GM12875 (cell line): ENCODE measurements around the gene RNF187.

Experiments used
- H3K4me3 ChIP-seq: one replicate; pipeline ENCODE4 v1.5.1; 2011; ENCODE audit warnings: low read depth, low read length, control low read depth
- CTCF ChIP-seq: IDR thresholded peaks from 2 replicates; pipeline ENCODE4 v1.5.1; 2011; ENCODE audit warnings: low read depth, mild to moderate bottlenecking, control low read depth, inconsistent platforms, low read length, moderate library complexity, borderline replicate concordance; ENCODE audit not compliant: insufficient read depth

Gene RNF187

GRCh38 chr1:228544921-228545591 lies 57.9 kb downstream of the RNF187 start:
- TF ChIP-seq CTCF: no peak

More at GRCh38 chr1:228544921-228545591, 57.9 kb downstream of the RNF187 start:
- no peak overlapping the region for H3K4me3 ChIP-seq
